ENCODE data around the gene MAPK8IP2.

MAPK8IP2 gene

DNA sequence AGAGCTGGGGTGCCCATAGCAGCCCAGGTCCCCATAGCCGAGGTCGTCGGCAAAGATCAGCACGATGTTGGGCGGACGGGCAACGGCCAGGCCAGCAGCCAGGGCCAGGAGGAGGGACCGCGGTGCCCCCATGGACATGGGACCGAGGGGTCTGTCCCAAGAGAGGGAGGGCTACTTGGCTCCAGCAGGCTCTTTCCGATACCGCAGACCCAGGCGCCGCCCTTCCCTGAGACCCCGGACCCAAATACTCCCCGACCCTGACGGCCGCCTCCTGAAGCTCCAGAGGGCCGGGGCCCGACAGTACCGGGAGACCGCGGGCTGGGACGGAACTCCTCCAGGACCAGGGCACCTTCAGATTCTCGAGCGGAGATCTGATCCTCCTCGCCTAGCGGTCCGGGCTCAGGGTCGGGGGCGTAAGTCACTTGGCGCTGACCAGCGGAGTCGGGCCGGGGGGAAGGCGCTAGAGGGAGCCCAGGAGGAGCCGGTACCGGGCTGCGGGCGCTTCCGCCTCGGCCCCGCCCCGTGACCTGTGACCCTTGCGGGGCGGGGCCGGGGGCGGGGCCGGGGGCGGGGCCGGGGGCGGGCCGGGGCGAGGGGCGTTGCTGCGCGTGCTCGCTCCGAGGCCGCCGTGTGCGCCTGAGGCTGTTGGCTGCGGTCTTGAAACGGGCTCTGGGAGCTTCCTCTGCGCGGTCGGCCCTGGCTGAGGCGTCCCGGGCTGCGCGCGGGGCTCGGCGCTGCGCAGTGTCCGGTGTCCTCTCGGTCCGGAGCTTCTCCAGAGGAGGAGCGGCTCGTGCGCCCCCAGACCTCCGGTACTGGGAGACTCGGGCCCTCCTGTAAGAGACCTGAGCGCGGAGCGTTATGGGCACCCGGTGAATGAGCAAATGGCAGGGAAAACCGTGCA, 27.3 kb downstream of the MAPK8IP2 start, which contains the start of gene ARSA:
Gene ARSA (minus strand): TSS at position 511 of the 901 bp plus-strand sequence. CDS start 373 bp downstream, at position 138.
- no peaks in the 10 kb centered on the region for H3K36me3 ChIP-seq (ENCODE audit: insufficient read depth, low read length)
- no peak within 1 kb of the TSS for H3K27ac ChIP-seq (ENCODE audit: low read depth, low read length, poor library complexity, severe bottlenecking)
- H3K4me2 ChIP-seq (ENCODE audit: low read length) = peak within 1 kb of the TSS; percentile 98
- peak within 1 kb of the TSS; percentile 93 for H3K9ac ChIP-seq (ENCODE audit: low read length)
- H3F3A ChIP-seq (ENCODE audit: insufficient read depth, low read length) = no peaks in the 10 kb centered on the region
- no peaks in the 10 kb centered on the region for H3K27me3 ChIP-seq (ENCODE audit: insufficient read depth, low read length)
- H3K9me3 ChIP-seq (ENCODE audit: low read length) = no peaks in the 10 kb centered on the region
- H2AFZ ChIP-seq (ENCODE audit: low read length) = peak within 1 kb of the TSS; percentile 75; the same call in 1 of the 2 replicates
- H3K4me1 ChIP-seq (ENCODE audit: insufficient read depth, low read length, severe bottlenecking) = peaks cover 26% of the 10 kb centered on the region
- H3K79me2 ChIP-seq (ENCODE audit: insufficient read depth, low read length) = no peaks in the 10 kb centered on the region
- no peaks in the 10 kb centered on the region for H3K9me2 ChIP-seq (ENCODE audit: low read depth, low read length)
- H4K20me1 ChIP-seq (ENCODE audit: insufficient read depth, low read length) = no peaks in the 10 kb centered on the region
- H3K4me3 ChIP-seq (ENCODE audit: low read depth, low read length, poor library complexity, severe bottlenecking) = peak within 1 kb of the TSS; percentile 97
- TF ChIP-seq, protein P1, sequence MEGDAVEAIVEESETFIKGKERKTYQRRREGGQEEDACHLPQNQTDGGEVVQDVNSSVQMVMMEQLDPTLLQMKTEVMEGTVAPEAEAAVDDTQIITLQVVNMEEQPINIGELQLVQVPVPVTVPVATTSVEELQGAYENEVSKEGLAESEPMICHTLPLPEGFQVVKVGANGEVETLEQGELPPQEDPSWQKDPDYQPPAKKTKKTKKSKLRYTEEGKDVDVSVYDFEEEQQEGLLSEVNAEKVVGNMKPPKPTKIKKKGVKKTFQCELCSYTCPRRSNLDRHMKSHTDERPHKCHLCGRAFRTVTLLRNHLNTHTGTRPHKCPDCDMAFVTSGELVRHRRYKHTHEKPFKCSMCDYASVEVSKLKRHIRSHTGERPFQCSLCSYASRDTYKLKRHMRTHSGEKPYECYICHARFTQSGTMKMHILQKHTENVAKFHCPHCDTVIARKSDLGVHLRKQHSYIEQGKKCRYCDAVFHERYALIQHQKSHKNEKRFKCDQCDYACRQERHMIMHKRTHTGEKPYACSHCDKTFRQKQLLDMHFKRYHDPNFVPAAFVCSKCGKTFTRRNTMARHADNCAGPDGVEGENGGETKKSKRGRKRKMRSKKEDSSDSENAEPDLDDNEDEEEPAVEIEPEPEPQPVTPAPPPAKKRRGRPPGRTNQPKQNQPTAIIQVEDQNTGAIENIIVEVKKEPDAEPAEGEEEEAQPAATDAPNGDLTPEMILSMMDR (IDR thresholded peaks at IDR 0.05; ENCODE audit: low read length) = peak; percentile 40
- no peak for TF ChIP-seq EZH2 (IDR thresholded peaks at IDR 0.05; ENCODE audit: borderline replicate concordance, low read length)

DNA sequence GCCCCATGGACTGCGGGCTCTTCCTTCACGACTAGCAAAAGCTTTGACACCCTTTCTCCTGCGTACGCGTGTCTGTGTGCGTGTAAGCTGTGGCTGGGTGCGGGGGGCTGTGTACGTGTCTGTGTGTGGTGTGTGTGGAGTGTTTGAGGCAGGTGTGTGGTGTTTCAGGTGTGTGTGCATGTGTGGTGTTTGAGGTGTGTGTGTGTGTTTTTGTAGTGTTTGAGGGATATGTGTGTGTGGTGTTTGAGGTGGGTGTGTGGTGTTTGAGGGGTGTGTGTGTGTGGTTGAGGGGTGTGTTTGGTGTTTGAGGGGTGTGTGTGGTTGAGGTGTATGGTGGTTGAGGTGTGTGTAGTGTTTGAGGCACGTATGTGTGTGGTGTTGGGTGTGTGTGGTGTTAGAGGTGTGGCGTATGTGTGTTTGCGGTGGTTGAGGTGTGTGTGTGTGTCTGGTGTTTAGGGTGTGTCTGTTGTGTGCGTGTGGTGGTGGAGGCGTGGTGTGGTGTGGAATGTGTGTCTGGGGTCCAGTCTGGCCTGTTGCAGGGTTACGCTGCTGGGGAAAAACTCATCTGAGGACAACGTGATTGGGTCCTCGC, 28.0 kb downstream of the MAPK8IP2 start:
- H3K9me3 ChIP-seq (ENCODE audit: low read length) = no peaks in the 10 kb centered on the region
- no peaks in the 10 kb centered on the region for H3K27me3 ChIP-seq (ENCODE audit: insufficient read depth, low read length)
- peaks cover 21% of the 10 kb centered on the region for H3K4me1 ChIP-seq (ENCODE audit: insufficient read depth, low read length, severe bottlenecking)
- no peaks in the 10 kb centered on the region for H3K9me2 ChIP-seq (ENCODE audit: low read depth, low read length)
- no peak for TF ChIP-seq EZH2 (IDR thresholded peaks at IDR 0.05; ENCODE audit: borderline replicate concordance, low read length)
- TF ChIP-seq, protein P1 (IDR thresholded peaks at IDR 0.05; ENCODE audit: low read length) = no peak
- peak overlapping the region; percentile 74 for H3K9ac ChIP-seq (ENCODE audit: low read length)
- H3K4me2 ChIP-seq (ENCODE audit: low read length) = peak overlapping the region; percentile 98
- no peaks in the 10 kb centered on the region for H4K20me1 ChIP-seq (ENCODE audit: insufficient read depth, low read length)
- no peak overlapping the region for H3K27ac ChIP-seq (ENCODE audit: low read depth, low read length, poor library complexity, severe bottlenecking)
- no peaks in the 10 kb centered on the region for H3F3A ChIP-seq (ENCODE audit: insufficient read depth, low read length)
- no peaks in the 10 kb centered on the region for H3K79me2 ChIP-seq (ENCODE audit: insufficient read depth, low read length)
- H3K4me3 ChIP-seq (ENCODE audit: low read depth, low read length, poor library complexity, severe bottlenecking) = peak overlapping the region; percentile 97
- H3K36me3 ChIP-seq (ENCODE audit: insufficient read depth, low read length) = no peaks in the 10 kb centered on the region
- peak overlapping the region; percentile 75; the same call in 1 of the 2 replicates for H2AFZ ChIP-seq (ENCODE audit: low read length)

DNA sequence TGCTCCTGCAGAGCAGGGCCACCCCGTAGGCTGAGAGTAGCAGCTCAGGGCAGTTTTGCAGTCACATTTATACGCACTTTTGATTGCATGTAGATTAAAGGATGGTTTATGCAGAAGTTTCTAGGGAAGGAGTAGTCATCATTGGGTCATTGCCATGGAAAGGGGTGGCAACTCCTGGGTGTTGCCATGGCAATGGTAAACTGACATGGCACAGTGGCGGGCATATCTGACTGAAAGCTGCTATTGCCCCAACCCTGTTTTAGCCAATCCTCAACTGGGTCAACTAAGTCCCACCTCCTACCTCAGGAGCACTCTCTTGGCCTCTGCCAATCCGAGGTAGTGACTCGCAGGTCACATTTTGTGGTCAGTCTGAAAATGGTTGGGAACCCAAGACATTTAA, 29.8 kb downstream of the MAPK8IP2 start:
- H4K20me1 ChIP-seq (ENCODE audit: insufficient read depth, low read length) = no peaks in the 10 kb centered on the region
- no peaks in the 10 kb centered on the region for H3F3A ChIP-seq (ENCODE audit: insufficient read depth, low read length)
- H3K4me2 ChIP-seq (ENCODE audit: low read length) = no peak overlapping the region
- TF ChIP-seq EZH2 (IDR thresholded peaks at IDR 0.05; ENCODE audit: borderline replicate concordance, low read length) = no peak
- TF ChIP-seq, protein P1 (IDR thresholded peaks at IDR 0.05; ENCODE audit: low read length) = no peak
- no peak overlapping the region for H3K27ac ChIP-seq (ENCODE audit: low read depth, low read length, poor library complexity, severe bottlenecking)
- H3K79me2 ChIP-seq (ENCODE audit: insufficient read depth, low read length) = no peaks in the 10 kb centered on the region
- no peaks in the 10 kb centered on the region for H3K9me3 ChIP-seq (ENCODE audit: low read length)
- no peaks in the 10 kb centered on the region; the same call in 1 of the 2 replicates for H3K36me3 ChIP-seq (ENCODE audit: insufficient read depth, low read length)
- no peak overlapping the region for H3K4me3 ChIP-seq (ENCODE audit: low read depth, low read length, poor library complexity, severe bottlenecking)
- no peaks in the 10 kb centered on the region for H3K9me2 ChIP-seq (ENCODE audit: low read depth, low read length)
- peaks cover 21% of the 10 kb centered on the region for H3K4me1 ChIP-seq (ENCODE audit: insufficient read depth, low read length, severe bottlenecking)
- H3K27me3 ChIP-seq (ENCODE audit: insufficient read depth, low read length) = no peaks in the 10 kb centered on the region
- H2AFZ ChIP-seq (ENCODE audit: low read length) = no peak overlapping the region
- no peak overlapping the region for H3K9ac ChIP-seq (ENCODE audit: low read length)

Data from OCI-LY1 (cell line).